ENCODE data around the gene LRRC4B.

DNA sequence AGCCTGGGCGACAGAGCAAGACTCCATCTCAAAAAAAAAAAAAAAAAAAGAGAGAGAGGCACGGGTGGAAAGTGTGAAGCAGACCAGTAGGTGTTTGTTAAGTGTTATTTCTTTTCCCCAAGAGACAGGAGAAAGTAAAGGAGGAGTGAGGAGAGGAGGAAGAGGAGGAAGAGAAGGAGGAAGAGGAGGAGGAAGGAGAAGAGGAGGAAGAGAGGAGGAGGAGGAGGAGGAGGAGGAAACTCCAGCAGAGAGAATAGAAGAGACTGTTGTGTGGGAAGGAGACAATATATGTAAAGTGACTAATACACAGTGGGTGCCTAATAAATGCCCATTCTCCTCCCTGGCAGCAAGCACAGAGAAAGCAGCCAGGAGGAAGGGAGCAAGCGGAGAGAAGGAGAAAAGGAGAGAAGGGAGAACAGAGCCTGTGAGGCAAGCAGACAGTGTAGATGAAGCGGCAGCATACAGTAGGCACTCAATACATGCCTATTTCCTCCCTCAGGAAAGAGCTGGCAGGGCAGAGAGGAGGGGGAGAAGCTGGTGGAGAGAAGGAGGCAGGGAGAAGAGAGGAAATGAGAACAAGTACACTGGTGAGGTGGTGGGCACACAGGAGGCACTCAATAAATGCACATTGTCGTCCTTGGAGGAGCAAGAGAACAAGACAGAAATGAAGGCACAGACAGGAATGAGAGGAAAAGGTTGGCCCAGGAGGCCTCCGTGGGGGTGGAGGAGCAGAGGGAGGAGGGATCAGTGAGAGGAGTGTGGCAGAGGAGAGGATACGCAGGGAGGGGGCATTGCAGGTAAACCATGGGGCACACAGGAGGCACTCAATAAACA, 73.8 kb downstream of the LRRC4B start:
- no peak for TF ChIP-seq GTF2F1 (IDR thresholded peaks at IDR 0.05; ENCODE audit: low read length)
- TF ChIP-seq ZNF841 (CRISPR knock-in tag; IDR thresholded peaks at IDR 0.05; ENCODE audit: borderline replicate concordance) = no peak
- no peak for TF ChIP-seq NCOR1 (IDR thresholded peaks at IDR 0.05; ENCODE audit: borderline replicate concordance, low read length)
- TF ChIP-seq POLR2AphosphoS2 (IDR thresholded peaks at IDR 0.05; ENCODE audit: low read depth, low read length) = no peak
- TF ChIP-seq, protein P1, sequence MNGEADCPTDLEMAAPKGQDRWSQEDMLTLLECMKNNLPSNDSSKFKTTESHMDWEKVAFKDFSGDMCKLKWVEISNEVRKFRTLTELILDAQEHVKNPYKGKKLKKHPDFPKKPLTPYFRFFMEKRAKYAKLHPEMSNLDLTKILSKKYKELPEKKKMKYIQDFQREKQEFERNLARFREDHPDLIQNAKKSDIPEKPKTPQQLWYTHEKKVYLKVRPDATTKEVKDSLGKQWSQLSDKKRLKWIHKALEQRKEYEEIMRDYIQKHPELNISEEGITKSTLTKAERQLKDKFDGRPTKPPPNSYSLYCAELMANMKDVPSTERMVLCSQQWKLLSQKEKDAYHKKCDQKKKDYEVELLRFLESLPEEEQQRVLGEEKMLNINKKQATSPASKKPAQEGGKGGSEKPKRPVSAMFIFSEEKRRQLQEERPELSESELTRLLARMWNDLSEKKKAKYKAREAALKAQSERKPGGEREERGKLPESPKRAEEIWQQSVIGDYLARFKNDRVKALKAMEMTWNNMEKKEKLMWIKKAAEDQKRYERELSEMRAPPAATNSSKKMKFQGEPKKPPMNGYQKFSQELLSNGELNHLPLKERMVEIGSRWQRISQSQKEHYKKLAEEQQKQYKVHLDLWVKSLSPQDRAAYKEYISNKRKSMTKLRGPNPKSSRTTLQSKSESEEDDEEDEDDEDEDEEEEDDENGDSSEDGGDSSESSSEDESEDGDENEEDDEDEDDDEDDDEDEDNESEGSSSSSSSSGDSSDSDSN (CRISPR knock-in tag; IDR thresholded peaks at IDR 0.05) = no peak
- no peak for TF ChIP-seq ZNF496 (CRISPR knock-in tag; IDR thresholded peaks at IDR 0.05; ENCODE audit: insufficient replicate concordance)
- TF ChIP-seq POLR2A (IDR thresholded peaks at IDR 0.05; ENCODE audit: insufficient read depth in 1 of 2, low read depth in 2 of 2, low read length in 2 of 2) = no peak
- no peak for TF ChIP-seq TARDBP (CRISPR knock-in tag; IDR thresholded peaks at IDR 0.05)

Measured in HepG2 (cell line).